Measurements from ENCODE around the gene MAPK8IP1.

GRCh38 chr11:45909594-45910475 is 24.4 kb downstream of the MAPK8IP1 start:
- TF ChIP-seq POLR2A (IDR thresholded peaks at IDR 0.05; ENCODE audit: low read depth) (no peak), POLR2AphosphoS5 (IDR thresholded peaks at IDR 0.05) (no peak), CTCF (IDR thresholded peaks at IDR 0.05) (no peak)

Data from esophagus muscularis mucosa (tissue), 3 donors.